HepG2 (cell line): ENCODE data around the gene HERC4.

Experiments used
- FOXA1 ChIP-seq, 2 experiments: fragments of 450-650 bp in 1 of 2; sonication (generic) in 1 of 2; formaldehyde crosslinking in 1 of 2; IDR thresholded peaks; 2 replicates each; pipeline versions ENCODE4 v1.4.0 to v1.6.1; 2016 to 2020; ENCODE audit warnings: missing genetic modification reagents in 1 of 2
- NR2F6 ChIP-seq, 2 experiments: IDR thresholded peaks; 2 replicates each; pipeline ENCODE4 v1.6.1; 2016; ENCODE audit warnings: antibody characterized with exemption in 1 of 2, mild to moderate bottlenecking in 1 of 2
- SP1 ChIP-seq, 2 experiments: fragments of 450-650 bp in 1 of 2; sonication (generic) in 1 of 2; formaldehyde crosslinking in 1 of 2; IDR thresholded peaks; 2 replicates each; pipeline versions ENCODE4 v1.4.0 to v1.6.1; 2016 to 2020; ENCODE audit warnings: missing genetic modification reagents in 1 of 2

DNA sequence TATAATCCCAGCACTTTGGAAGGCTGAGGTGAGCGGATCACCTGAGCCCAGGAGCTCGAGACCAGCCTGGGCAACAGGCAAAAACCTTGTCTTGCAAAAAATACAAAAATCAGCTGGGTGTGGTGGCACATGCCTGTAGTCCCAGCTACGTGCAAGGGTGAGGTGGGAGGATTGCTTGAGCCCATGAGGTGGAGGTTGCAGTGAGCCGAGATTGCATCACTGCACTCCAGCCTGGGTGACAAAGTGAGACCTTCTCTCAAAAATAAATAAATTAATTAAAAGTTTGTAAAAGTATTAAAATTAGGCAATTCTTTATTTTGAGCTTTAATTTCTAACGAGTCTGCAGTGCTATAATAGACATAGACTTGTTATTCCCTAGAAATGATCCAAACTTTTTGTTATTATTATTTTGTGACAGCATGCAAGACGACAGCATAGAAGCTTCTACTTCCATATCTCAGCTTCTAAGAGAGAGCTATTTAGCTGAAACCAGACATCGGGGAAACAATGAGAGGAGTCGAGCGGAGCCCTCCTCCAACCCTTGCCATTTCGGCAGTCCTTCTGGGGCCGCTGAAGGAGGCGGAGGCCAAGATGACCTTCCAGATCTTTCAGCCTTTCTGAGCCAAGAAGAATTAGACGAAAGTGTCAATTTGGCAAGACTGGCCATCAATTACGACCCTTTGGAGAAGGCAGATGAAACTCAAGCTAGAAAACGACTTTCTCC, 46.1 kb upstream of the HERC4 start:
- no peak for TF ChIP-seq SP1 (IDR thresholded peaks at IDR 0.05)
- no peak for TF ChIP-seq SP1 (CRISPR knock-in tag; IDR thresholded peaks at IDR 0.05)
- no peak for TF ChIP-seq FOXA1 (IDR thresholded peaks at IDR 0.05)
- TF ChIP-seq FOXA1 (CRISPR knock-in tag; IDR thresholded peaks at IDR 0.05), result no peak
- TF ChIP-seq NR2F6 (IDR thresholded peaks at IDR 0.05), result no peak
- no peak for TF ChIP-seq NR2F6 (CRISPR knock-in tag; IDR thresholded peaks at IDR 0.05)
